Adipocyte (in vitro differentiated cells): ENCODE results near the gene PTH1R.

Experiments used
- DNase-seq: peaks from one replicate; pipeline ENCODE4 v3.0.0-alpha.2; 2015; ENCODE audit warnings: low read depth
- H3K27me3 ChIP-seq: replicated peaks from 2 replicates; pipeline ENCODE4 v1.7.0; 2013; ENCODE audit warnings: mild to moderate bottlenecking, low read length, moderate library complexity; ENCODE audit not compliant: control insufficient read depth, insufficient read depth
- H3K36me3 ChIP-seq: 2 replicates; pipeline ENCODE4 v1.7.0; 2013; ENCODE audit warnings: low read length, mild to moderate bottlenecking, moderate library complexity; ENCODE audit not compliant: control insufficient read depth, insufficient read depth, severe bottlenecking
- H3K4me1 ChIP-seq: 2 replicates; pipeline ENCODE4 v1.7.0; 2013; ENCODE audit warnings: mild to moderate bottlenecking, low read length, moderate library complexity; ENCODE audit not compliant: control insufficient read depth, insufficient read depth
- H3K4me3 ChIP-seq: 2 replicates; pipeline ENCODE4 v1.7.0; 2013; ENCODE audit warnings: mild to moderate bottlenecking, low read length, moderate library complexity
- H3K9ac ChIP-seq: 2 replicates; pipeline ENCODE4 v1.7.0; 2013; ENCODE audit warnings: mild to moderate bottlenecking, low read length, moderate library complexity
- H3K9me3 ChIP-seq: 2 replicates; pipeline ENCODE4 v1.7.0; 2013; ENCODE audit warnings: mild to moderate bottlenecking, low read length, moderate library complexity; ENCODE audit not compliant: control insufficient read depth

The PTH1R gene

DNA sequence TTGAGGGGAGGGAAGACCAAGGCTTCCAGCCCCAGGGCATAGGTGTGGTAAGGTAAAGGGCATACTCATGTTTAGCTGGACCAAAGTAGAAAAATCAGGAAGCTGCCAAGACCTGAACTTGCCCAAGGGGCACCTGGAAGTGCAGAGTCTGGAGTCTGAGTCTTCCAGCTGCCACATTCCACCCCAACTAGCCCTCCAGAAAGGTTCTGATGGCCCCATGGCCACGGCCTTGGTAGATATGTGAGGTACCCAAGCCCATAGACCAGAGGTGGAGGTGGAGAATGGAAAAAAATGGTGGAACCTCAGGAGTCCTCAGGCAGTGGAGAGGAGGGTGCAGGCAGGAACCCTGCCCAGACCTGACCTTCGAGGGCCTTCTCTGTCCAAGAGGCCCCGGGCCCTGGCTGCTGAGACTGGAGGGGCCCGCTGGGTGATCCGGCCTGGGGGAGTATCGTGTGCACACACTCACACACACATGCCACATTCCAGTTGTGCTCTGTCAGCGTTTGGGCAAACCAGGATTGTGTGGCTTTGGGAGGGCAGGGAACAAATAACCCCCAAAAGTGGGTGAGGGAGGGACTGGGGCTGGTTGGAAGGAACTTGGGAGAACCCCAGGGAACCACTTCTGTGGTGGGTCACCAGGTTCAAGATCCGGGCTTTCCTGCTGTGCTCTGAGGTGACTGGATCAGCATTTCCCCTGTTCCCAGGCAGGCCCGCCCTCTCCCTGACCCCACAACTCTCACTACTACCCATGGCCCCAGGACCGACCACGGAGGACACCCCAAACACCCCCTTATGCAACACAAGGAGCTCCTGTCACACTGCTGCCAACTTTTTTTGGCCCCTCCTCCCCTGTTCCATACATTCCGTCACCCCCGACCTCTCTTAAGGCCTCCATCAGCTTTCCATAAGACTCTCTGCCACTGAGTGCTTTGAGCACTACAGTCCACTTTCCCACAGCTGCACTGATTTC lies 25.9 kb upstream of the PTH1R start:
- Histone ChIP-seq H3K27me3 (no peaks in the 10 kb centered on the region), H3K9me3 (no peaks in the 10 kb centered on the region), H3K36me3 (no peaks in the 10 kb centered on the region), H3K4me1 (peaks cover 39% of the 10 kb centered on the region), H3K4me3 (no peak overlapping the region), H3K9ac (no peak overlapping the region)
- DNase-seq = no peak

DNA sequence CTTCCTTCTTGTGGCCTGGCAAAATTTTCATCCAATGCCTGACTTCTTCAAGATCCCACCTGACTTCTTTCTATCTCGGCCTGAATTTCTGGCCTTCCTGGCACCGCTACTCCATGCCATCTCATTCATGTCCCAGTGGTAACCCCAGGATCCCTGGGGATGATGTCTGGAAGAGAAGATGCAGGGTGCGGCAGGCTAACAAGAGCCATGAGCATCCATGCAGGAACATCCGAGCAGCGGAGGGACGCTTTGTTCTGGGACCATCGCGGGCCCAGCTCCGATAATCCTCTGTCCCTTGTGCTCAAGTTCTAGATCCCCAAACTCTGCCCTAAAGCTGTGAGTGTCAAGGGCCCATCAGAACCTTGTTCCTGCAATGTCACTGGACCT lies 25.2 kb upstream of the PTH1R start:
- Histone ChIP-seq H3K9me3 (no peaks in the 10 kb centered on the region), H3K27me3 (peaks cover 2% of the 10 kb centered on the region), H3K36me3 (no peaks in the 10 kb centered on the region), H3K4me1 (peaks cover 39% of the 10 kb centered on the region), H3K9ac (no peak overlapping the region), H3K4me3 (no peak overlapping the region)
- no peak for DNase-seq

DNA sequence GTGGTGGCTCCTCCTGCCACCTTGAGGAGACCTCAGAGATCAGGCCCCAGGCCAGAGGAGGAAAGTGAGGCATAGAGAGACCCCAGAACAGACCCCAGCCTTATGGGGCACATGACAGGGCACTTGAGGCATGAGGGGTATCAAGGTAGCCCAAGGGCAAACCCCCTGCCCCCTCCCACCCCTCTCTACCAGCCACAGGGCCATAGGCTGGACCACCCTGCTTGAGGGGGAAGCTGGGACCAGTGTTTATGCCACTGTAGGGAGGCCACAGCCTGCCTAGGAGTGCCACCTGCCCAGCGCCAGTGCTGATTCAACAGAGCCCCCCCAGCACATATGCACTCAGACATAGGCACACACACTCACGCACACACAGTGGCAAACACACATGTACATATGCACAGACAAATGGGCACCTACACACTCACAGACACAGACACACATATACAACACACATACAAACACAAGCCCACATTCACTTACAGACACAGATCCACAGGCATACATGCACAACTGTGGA lies 24.6 kb upstream of the PTH1R start:
- DNase-seq = no peak
- Histone ChIP-seq H3K4me1 (peaks cover 36% of the 10 kb centered on the region), H3K36me3 (no peaks in the 10 kb centered on the region), H3K27me3 (peaks cover 8% of the 10 kb centered on the region), H3K9ac (no peak overlapping the region), H3K4me3 (no peak overlapping the region), H3K9me3 (no peaks in the 10 kb centered on the region)

DNA sequence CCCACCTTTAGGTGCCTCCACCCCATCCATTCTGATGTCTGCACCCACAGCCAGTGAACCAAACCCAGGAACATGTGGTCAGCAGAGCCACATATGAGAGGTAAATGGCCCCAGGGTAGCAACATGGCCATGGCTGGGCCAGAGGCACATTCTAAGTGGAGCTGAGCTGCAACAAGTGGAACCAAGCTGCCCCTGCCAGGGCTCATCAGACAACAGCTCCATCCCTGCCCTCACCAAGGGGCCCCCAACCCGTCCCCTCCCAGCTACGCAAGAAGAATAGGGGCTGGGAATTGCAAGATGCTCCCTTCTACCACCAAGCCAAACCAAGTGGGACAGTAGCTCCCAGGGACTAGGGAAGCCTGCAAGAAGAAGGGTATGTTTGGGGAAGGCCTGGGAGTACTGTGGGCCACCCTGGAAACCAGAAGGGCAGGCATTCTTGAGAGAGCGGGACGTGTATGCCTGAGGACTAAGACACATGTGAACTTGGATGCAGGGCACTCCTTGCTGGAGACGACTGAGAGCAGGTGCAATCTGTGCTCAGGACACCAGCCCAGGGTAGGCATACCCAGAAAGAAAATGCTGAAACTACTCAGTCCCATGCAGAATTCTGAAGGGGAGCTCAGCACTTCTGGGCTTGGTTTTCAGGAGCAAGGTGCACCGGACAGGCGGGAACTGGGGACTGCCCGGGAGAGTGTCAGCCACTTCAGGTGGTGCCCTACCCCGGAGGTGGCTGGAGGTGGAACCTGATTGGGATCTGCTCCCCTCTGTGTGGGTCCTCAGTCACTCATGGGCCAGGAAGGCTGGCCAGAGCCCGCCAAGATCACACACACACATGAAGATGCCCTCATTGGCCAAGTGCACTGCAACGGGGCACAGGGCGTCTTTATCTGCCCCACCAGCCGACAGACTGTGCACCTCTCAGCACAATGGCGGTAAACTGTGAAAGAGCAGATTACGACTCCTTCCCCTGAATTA lies 23.8 kb upstream of the PTH1R start:
- H3K27me3 ChIP-seq = peaks cover 16% of the 10 kb centered on the region
- H3K9me3 ChIP-seq = no peaks in the 10 kb centered on the region
- H3K4me1 ChIP-seq = peaks cover 27% of the 10 kb centered on the region
- H3K36me3 ChIP-seq = no peaks in the 10 kb centered on the region
- no peak for DNase-seq
- H3K9ac ChIP-seq = no peak overlapping the region
- no peak overlapping the region for H3K4me3 ChIP-seq

DNA sequence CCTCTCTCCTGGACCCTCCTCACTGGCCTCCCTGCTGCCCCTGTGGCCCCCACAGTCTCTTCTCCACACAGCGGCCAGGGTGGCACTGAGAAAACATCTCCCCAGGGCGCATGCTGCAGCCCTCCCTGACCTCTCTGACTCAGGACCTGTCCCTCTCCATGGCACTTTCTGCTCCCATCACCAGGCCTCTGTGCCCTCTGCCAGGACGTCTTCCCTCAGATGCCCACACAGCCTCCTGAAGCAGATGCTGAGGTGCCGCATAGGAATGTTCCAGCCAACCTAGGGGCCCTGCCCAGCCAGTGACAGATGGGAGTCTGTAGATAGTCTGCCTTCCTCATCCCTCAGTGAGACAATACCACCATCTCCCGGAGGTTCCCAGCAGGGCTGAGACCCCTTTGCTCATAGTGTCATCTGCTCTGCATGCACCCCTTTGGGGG lies 22.9 kb upstream of the PTH1R start:
- Histone ChIP-seq H3K36me3 (no peaks in the 10 kb centered on the region), H3K4me3 (no peak overlapping the region), H3K4me1 (peaks cover 19% of the 10 kb centered on the region), H3K27me3 (peaks cover 21% of the 10 kb centered on the region), H3K9ac (no peak overlapping the region), H3K9me3 (no peaks in the 10 kb centered on the region)
- no peak for DNase-seq

DNA sequence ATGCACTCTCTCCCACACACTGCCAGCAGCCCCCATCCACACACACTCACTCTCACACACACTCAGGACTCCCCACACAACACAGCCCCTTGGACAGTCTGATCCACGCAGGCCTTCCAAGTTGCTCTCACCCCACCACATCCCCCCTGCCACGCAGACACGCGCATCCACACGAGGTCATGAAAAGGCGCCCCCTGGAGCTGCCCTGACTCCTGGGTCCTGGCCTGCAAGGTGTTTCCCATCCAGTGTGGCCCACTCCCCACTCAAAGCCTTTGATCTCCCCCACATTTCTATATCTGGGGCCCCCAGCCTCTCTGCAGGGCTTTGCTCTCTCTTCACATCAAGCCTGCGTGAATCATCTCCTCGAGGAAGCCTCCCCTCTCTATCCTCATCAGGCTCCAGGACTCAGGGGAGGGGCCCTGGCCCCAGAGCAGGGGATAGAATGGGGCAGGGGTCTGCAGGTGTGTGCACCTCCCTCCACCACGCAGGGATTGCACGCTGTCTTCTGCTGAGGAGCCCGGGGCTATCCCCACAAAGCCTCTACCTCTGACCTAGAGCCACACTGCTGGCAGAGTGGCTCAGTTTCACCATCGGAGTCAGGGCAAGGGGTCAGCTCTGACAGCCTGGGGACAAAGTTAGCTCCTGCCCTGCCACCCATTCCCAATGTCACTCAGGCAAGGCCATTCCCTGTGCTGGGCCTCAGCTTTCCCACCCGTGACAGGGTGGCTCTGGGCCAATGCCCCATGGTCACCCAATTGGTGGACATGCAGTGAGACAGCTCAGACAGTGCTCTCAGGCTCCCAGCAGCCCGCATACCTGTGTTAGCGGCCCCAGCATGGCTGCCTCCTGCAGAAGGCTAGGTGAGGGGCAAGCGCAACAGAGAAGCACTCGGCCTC lies 20.7 kb upstream of the PTH1R start:
- H3K36me3 ChIP-seq = no peaks in the 10 kb centered on the region
- DNase-seq = no peak
- H3K27me3 ChIP-seq = peaks cover 21% of the 10 kb centered on the region
- H3K9me3 ChIP-seq = no peaks in the 10 kb centered on the region
- H3K4me3 ChIP-seq = no peak overlapping the region
- no peak overlapping the region for H3K9ac ChIP-seq
- peaks cover 14% of the 10 kb centered on the region for H3K4me1 ChIP-seq

DNA sequence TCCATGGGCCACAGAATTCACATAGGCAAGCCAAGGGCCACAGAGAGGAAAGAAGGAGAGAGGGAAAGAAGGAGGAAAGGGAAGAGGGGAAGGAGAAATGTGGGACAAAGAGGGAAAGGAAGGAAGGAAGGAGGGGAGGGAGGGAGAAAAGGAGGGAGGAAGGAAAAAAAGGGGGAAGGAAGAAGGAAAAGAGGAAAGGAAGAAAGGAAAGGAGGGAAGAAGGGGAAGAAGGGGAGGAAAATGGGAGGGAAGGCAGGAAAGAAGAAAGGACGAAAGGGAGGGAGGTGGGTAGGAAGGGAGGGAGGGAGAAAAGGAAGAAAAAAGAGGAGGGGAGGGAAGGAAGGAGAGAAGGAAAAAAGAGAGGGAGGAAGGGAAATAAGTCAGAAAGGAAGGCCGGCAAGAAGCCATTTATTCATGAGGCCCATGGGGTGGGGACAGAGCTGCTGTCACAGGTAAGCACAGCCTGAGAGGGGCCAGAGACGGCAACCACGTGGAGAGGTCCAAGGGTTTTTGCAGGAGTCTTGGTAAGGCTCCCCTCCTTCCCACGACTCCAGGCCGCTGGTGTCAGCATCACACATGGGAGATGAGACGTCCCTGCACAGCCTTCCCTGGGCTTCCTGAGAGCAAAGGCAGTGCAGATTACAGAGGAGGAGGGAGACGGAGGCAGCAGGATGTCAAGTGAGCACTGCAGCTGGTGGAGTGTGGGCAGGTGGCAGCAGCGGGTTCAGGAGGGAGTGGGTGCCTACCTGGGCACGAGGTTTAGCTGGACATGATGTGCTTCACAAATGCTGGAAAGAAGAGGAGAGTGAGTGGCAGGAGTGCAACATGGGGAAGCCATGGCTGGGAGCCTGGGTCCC lies 19.8 kb upstream of the PTH1R start:
- peaks cover 21% of the 10 kb centered on the region for H3K27me3 ChIP-seq
- no peaks in the 10 kb centered on the region for H3K36me3 ChIP-seq
- H3K9ac ChIP-seq = no peak overlapping the region
- H3K4me3 ChIP-seq = no peak overlapping the region
- H3K4me1 ChIP-seq = peaks cover 14% of the 10 kb centered on the region
- no peaks in the 10 kb centered on the region for H3K9me3 ChIP-seq
- no peak for DNase-seq

DNA sequence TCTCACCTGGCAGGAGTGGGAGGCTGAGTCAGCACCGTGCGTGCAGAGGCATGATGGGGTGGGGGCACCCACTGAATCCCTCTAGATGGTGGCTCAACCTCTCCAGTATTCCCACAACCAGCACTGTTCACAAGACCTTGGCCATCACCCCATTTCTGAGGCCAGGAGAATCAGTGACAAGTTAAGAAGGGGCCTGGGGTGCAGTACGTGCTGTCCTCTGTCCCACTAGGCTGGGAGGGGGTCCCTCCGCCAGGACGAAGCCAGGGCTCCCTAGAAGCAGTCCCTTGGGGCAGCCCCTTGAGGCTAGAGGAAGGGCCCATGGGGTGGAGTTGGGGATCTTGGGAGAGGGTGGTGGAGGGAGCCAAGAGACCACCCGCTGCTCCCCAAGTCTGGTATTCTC lies 19.1 kb upstream of the PTH1R start:
- Histone ChIP-seq H3K27me3 (peaks cover 21% of the 10 kb centered on the region), H3K4me3 (no peak overlapping the region), H3K4me1 (peaks cover 14% of the 10 kb centered on the region), H3K36me3 (no peaks in the 10 kb centered on the region), H3K9ac (no peak overlapping the region), H3K9me3 (no peaks in the 10 kb centered on the region)
- DNase-seq = no peak

DNA sequence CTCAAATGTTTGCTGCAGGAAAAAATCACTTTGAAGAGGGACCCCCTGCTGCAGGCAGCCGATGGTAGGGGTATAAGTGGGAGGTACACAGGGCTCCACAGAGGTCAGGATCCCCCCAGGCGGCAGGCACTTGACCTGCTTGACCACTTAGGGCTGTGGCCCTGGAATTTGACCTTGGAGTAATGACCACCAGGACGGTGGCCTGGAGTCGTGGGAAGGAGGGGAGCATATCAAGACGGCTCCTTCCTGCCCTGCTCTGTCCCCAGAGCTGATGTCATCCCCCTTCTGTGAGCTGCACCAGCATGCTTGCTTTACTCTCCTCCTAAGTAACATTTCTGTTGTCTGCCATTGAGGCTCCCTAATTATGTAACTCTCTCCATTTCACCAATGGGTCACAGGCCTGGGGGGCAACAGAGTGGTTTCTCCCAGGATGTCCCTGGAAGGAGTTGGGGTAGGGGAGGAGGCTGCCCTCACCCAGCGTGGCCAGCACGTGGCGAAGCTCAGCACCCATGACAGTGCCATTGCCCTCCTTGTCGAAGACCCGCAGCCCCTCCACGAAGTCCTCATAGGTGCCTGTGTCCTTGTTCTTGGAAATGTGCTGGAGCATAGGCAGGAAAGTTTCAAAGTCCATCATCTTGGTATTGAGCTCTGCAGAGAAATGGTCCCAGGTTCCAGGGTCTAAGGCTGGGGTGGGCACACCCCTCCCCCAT lies 18.4 kb upstream of the PTH1R start:
- Histone ChIP-seq H3K9ac (no peak overlapping the region), H3K27me3 (peaks cover 25% of the 10 kb centered on the region), H3K36me3 (no peaks in the 10 kb centered on the region), H3K9me3 (no peaks in the 10 kb centered on the region), H3K4me3 (no peak overlapping the region), H3K4me1 (peaks cover 14% of the 10 kb centered on the region)
- no peak for DNase-seq
